Peyer's patch (tissue), 4 donors: ENCODE results near the gene SPEM1.

Experiments used
- CTCF ChIP-seq, 6 experiments: fragments of 450-650 bp in 4 of 6; fragments of 200-600 bp in 2 of 6; sonication (generic) in 1 of 6; IDR thresholded peaks; one replicate each; pipeline ENCODE4 v1.5.1; 2017 to 2019; ENCODE audit warnings: antibody characterized with exemption in 6 of 6, mild to moderate bottlenecking in 3 of 6, moderate library complexity in 1 of 6
- POLR2A ChIP-seq, 2 donors: fragments of 450-650 bp; IDR thresholded peaks; one replicate each; pipeline ENCODE4 v1.5.1; 2017; ENCODE audit warnings: antibody characterized with exemption in 2 of 2, mild to moderate bottlenecking in 2 of 2, moderate library complexity in 2 of 2

GRCh38 chr17:7383371-7383741 is 36.8 kb upstream of the SPEM1 start:
- TF ChIP-seq CTCF (IDR thresholded peaks at IDR 0.05) (no peak), POLR2A (IDR thresholded peaks at IDR 0.05) (no peak)
